Endodermal cell (in vitro differentiated cells): Measurements from ENCODE around the gene TRNAU1AP. TPM values are rescaled to one million over a fixed set of nuclear protein-coding genes. Genes with fewer than 3 reads are reported as not detected.
"Not testable (repeated sequence)": the region's sequence is repeated elsewhere in the genome, so short reads cannot be mapped to it uniquely, and the experiment has no call there.

Experiments
- DNase-seq: peaks from one replicate; pipeline ENCODE4 v3.0.0-alpha.2; 2017
- H3K27ac ChIP-seq: 2 replicates; pipeline ENCODE4 v1.5.1; 2013; ENCODE audit warnings: mild to moderate bottlenecking, low read depth, low read length, moderate library complexity
- H3K27me3 ChIP-seq: 2 replicates; pipeline ENCODE4 v1.6.1; 2013; ENCODE audit warnings: mild to moderate bottlenecking, low read length, moderate library complexity; ENCODE audit not compliant: insufficient read depth, control insufficient read depth, poor library complexity, severe bottlenecking
- H3K36me3 ChIP-seq: 2 replicates; pipeline ENCODE4 v1.7.0; 2013; ENCODE audit warnings: mild to moderate bottlenecking, low read length, moderate library complexity; ENCODE audit not compliant: control insufficient read depth, insufficient read depth
- H3K4me1 ChIP-seq: one replicate; pipeline ENCODE4 v1.7.0; 2013; ENCODE audit warnings: low read length; ENCODE audit not compliant: control insufficient read depth, insufficient read depth
- H3K4me3 ChIP-seq: 2 replicates; pipeline ENCODE4 v1.5.1; 2013; ENCODE audit warnings: mild to moderate bottlenecking, low read length, moderate library complexity
- H3K9ac ChIP-seq: 2 replicates; pipeline ENCODE4 v1.6.1; 2013; ENCODE audit warnings: mild to moderate bottlenecking, low read length, moderate library complexity; ENCODE audit not compliant: poor library complexity, severe bottlenecking; ENCODE audit errors: extremely low read depth
- H3K9me3 ChIP-seq: 2 replicates; pipeline ENCODE4 v1.6.1; 2013; ENCODE audit warnings: mild to moderate bottlenecking, low read length, moderate library complexity; ENCODE audit not compliant: control insufficient read depth
- H3K27ac Mint-ChIP-seq: 2 replicates; pipeline ENCODE4 v1.8.0; 2020; ENCODE audit warnings: mixed read lengths
- H3K27me3 Mint-ChIP-seq: 2 replicates; pipeline ENCODE4 v1.8.0; 2021; ENCODE audit warnings: mild to moderate bottlenecking, mixed read lengths; ENCODE audit not compliant: insufficient read depth
- H3K36me3 Mint-ChIP-seq: 2 replicates; pipeline ENCODE4 v1.8.0; 2020; ENCODE audit warnings: low read depth, mixed read lengths
- H3K4me1 Mint-ChIP-seq: 2 replicates; pipeline ENCODE4 v1.8.0; 2020; ENCODE audit warnings: mixed read lengths
- H3K4me3 Mint-ChIP-seq: 2 replicates; pipeline ENCODE4 v1.8.0; 2020; ENCODE audit warnings: mild to moderate bottlenecking, moderate library complexity, mixed read lengths
- H3K9me3 Mint-ChIP-seq: 2 replicates; pipeline ENCODE4 v1.8.0; 2020; ENCODE audit warnings: mild to moderate bottlenecking, mixed read lengths
- WGBS, 2 experiments: methylation state at CpG; one replicate each; pipeline versions ENCODE4 v1.1.5 to v1.1.7; 2013; ENCODE audit warnings: missing lambda C conversion rate in 2 of 2, mixed read lengths in 1 of 2; ENCODE audit not compliant: insufficient coverage in 1 of 2, insufficient read length in 1 of 2; 5-methylcytosine and 5-hydroxymethylcytosine counted together
- total RNA-seq, 2 donors: library from RNA; stranded (reverse); fragmentation: NEBNext Ultra II Directional in 1 of 2; extraction: Animal tissue kit (Norgen Biotek cat#: 25700) in 1 of 2; gene quantifications; 2 replicates in 1 of 2; 3 replicates in 1 of 2; pipeline ENCODE4 v1.2.1, GENCODE V29; 2021
- TF ChIP-seq, protein P1 (sequence below): fragments of 200-600 bp; sonication (generic); conservative IDR thresholded peaks from 2 replicates; pipeline ENCODE4 v1.5.0; 2021; ENCODE audit warnings: antibody characterized with exemption, mild to moderate bottlenecking

TRNAU1AP gene
- total RNA-seq, 2 donors from 2014 or later, result 49.6 to 53.7 TPM

GRCh38 chr1:28537457-28538199 lies 15.3 kb upstream of the TRNAU1AP start:
- Mint-ChIP-seq H3K4me3 (no peak overlapping the region), H3K4me1 (no peaks in the 10 kb centered on the region), H3K36me3 (peaks cover 40% of the 10 kb centered on the region), H3K9me3 (no peaks in the 10 kb centered on the region), H3K27ac (no peak overlapping the region), H3K27me3 (no peaks in the 10 kb centered on the region)
- no peak overlapping the region for H3K9ac ChIP-seq
- no peak overlapping the region for H3K27ac ChIP-seq
- WGBS, 2 experiments, result 88 to 97% methylated on average over 6 to 8 of the region's 8 CpGs
- no peaks in the 10 kb centered on the region for H3K27me3 ChIP-seq
- H3K4me1 ChIP-seq, result no peaks in the 10 kb centered on the region
- no peaks in the 10 kb centered on the region for H3K9me3 ChIP-seq
- H3K36me3 ChIP-seq, result peaks cover 42% of the 10 kb centered on the region
- TF ChIP-seq, protein P1, sequence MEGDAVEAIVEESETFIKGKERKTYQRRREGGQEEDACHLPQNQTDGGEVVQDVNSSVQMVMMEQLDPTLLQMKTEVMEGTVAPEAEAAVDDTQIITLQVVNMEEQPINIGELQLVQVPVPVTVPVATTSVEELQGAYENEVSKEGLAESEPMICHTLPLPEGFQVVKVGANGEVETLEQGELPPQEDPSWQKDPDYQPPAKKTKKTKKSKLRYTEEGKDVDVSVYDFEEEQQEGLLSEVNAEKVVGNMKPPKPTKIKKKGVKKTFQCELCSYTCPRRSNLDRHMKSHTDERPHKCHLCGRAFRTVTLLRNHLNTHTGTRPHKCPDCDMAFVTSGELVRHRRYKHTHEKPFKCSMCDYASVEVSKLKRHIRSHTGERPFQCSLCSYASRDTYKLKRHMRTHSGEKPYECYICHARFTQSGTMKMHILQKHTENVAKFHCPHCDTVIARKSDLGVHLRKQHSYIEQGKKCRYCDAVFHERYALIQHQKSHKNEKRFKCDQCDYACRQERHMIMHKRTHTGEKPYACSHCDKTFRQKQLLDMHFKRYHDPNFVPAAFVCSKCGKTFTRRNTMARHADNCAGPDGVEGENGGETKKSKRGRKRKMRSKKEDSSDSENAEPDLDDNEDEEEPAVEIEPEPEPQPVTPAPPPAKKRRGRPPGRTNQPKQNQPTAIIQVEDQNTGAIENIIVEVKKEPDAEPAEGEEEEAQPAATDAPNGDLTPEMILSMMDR, result no peak
- no peak overlapping the region for H3K4me3 ChIP-seq
- DNase-seq, result no peak

GRCh38 chr1:28538286-28538685 lies 14.6 kb upstream of the TRNAU1AP start:
- no peak overlapping the region for H3K4me3 Mint-ChIP-seq
- Histone ChIP-seq H3K9ac (no peak overlapping the region), H3K9me3 (no peaks in the 10 kb centered on the region), H3K4me1 (no peaks in the 10 kb centered on the region), H3K27ac (no peak overlapping the region), H3K4me3 (no peak overlapping the region), H3K36me3 (peaks cover 42% of the 10 kb centered on the region), H3K27me3 (no peaks in the 10 kb centered on the region)
- H3K9me3 Mint-ChIP-seq, result no peaks in the 10 kb centered on the region
- H3K4me1 Mint-ChIP-seq, result no peaks in the 10 kb centered on the region
- no peak for DNase-seq
- 94 to 95% methylated on average over 4 to 6 of the region's 6 CpGs for WGBS, 2 experiments
- H3K27me3 Mint-ChIP-seq, result no peaks in the 10 kb centered on the region
- no peak overlapping the region for H3K27ac Mint-ChIP-seq
- TF ChIP-seq, protein P1, result no peak
- H3K36me3 Mint-ChIP-seq, result peaks cover 39% of the 10 kb centered on the region

DNA sequence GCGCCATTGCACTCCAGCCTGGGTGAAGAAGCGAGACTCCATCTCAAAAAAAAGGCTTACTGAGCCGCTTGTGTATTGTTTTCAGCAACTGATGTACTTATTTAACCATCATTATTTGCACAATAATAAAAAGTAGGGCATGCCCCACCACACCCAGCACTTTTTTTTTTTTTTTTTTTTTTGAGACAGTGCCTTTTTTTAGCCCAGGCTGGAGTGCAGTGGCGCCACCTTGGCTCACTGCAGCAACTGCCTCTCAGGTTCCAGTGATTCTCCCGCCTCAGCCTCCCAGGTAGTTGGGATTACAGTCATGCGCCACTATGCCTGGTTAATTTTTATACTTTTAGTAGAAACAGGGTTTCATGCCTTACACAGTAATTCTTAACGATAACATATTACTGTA lies 12.2 kb upstream of the TRNAU1AP start:
- Mint-ChIP-seq H3K27me3 (no peaks in the 10 kb centered on the region), H3K9me3 (no peaks in the 10 kb centered on the region), H3K4me1 (no peaks in the 10 kb centered on the region), H3K4me3 (no peak overlapping the region), H3K36me3 (peaks cover 27% of the 10 kb centered on the region), H3K27ac (no peak overlapping the region)
- Histone ChIP-seq H3K4me1 (no peaks in the 10 kb centered on the region), H3K9ac (no peak overlapping the region), H3K27me3 (no peaks in the 10 kb centered on the region), H3K27ac (no peak overlapping the region), H3K9me3 (no peaks in the 10 kb centered on the region), H3K4me3 (no peak overlapping the region), H3K36me3 (peaks cover 28% of the 10 kb centered on the region)
- peak; percentile 74 for DNase-seq
- WGBS, 2 experiments, result 89 to 95% methylated on average over 5 to 7 of the region's 7 CpGs
- TF ChIP-seq, protein P1, result peak; percentile 65

- H3K9me3 ChIP-seq, H3K27me3 ChIP-seq, DNase-seq, H3K27ac Mint-ChIP-seq, H3K27me3 Mint-ChIP-seq, H3K4me1 ChIP-seq, H3K27ac ChIP-seq, H3K4me3 Mint-ChIP-seq, H3K4me3 ChIP-seq, H3K9me3 Mint-ChIP-seq, H3K9ac ChIP-seq, H3K4me1 Mint-ChIP-seq: not testable (repeated sequence)
- peaks cover 20% of the 10 kb centered on the region for H3K36me3 Mint-ChIP-seq
- WGBS, 2 experiments, result 94 to 100% methylated on average over 6 to 8 of the region's 8 CpGs
- H3K36me3 ChIP-seq, result peaks cover 21% of the 10 kb centered on the region
These were observed 11.4 kb upstream of the TRNAU1AP start for GRCh38 chr1:28541414-28542015.
